ENCODE results near the gene KRT10. TPM values are rescaled to one million over a fixed set of nuclear protein-coding genes. Genes with fewer than 3 reads are reported as not detected.
A peak's percentile ranks its signal among the peaks of the same experiment; 100 is the strongest.

Gene KRT10
- total RNA-seq, 4 donors from 2014 or later, result 8.0 to 13.4 (median 11.3) TPM

DNA sequence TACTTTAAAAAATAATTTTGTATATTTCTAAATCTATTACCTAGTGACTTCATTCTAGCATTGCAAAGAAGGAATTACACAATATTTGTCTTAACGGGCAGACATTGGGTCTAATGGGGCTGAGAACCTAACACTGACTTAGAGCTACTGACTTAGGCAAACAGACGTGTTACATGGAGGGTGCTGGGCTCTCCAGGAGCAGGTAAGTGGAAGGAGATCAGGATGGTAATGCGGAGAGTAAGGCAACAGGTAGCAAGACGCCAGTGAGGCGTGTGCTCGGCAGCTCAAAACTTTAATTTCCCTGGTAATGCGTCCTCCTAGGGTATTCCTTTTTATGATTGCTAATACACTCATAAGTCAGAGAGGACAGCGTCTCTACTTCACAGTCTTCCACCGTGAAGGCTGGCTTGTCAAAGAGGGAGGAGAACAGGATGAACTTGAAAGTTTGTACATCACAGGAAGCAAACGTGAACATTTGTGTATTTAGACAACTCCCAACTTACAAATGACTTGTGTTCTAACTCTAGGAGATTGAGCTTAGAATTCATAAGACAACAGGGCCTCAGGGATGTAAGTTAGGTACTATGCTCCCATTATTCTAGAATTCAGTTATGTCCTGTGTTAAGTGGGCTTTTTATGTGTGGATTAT is 27.3 kb downstream of the KRT10 start:
- Histone ChIP-seq H3K4me1 (peaks cover 0 to 20% (median 3%) of the 10 kb centered on the region in 4 donors), H3K4me3 (no peak overlapping the region), H3K27ac (no peak overlapping the region), H3K9me3 (no peaks in the 10 kb centered on the region), H3K27me3 (peaks cover 0 to 28% of the 10 kb centered on the region in 2 donors), H3K36me3 (no peaks in the 10 kb centered on the region)
- WGBS, 2 donors, result 77% methylated on average over 10 of the region's 10 CpGs
- DNase-seq (ENCODE audit: low spot score in 2 of 2), result no peak
- no peak for TF ChIP-seq EP300 (IDR thresholded peaks at IDR 0.05)
- no peak for TF ChIP-seq CTCF (IDR thresholded peaks at IDR 0.05)
- no peak for TF ChIP-seq POLR2A (IDR thresholded peaks at IDR 0.05)

DNA sequence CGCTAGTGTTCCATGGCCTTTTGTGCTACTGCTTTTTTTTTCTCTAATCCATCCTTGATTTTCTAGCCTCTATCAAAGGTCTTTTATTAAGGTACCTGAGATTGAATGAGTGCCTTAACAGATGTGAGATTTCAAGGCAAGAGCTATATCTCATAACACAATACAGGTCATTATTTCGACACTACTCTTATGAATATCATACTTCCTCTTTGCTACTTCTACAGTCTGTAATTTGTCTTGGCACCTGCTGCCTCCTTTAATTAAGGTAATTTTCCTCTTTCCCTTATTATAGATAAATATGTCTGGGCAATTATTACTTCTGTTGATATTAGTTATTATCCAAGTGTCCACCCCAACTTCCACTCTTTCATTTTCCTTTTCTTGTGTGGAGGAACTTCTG is 27.9 kb downstream of the KRT10 start:
- 92 to 93% methylated on average over 2 of the region's 2 CpGs for WGBS, 2 donors
- Histone ChIP-seq H3K9me3 (no peaks in the 10 kb centered on the region), H3K4me1 (peaks cover 0 to 25% (median 3%) of the 10 kb centered on the region in 4 donors), H3K27me3 (peaks cover 0 to 21% of the 10 kb centered on the region in 2 donors), H3K27ac (no peak overlapping the region), H3K36me3 (no peaks in the 10 kb centered on the region), H3K4me3 (no peak overlapping the region)
- TF ChIP-seq POLR2A (IDR thresholded peaks at IDR 0.05) (no peak), CTCF (IDR thresholded peaks at IDR 0.05) (no peak), EP300 (IDR thresholded peaks at IDR 0.05) (no peak)
- no peak for DNase-seq (ENCODE audit: low spot score in 2 of 2)

- TF ChIP-seq EP300 (IDR thresholded peaks at IDR 0.05) (no peak), POLR2A (IDR thresholded peaks at IDR 0.05) (no peak), CTCF (IDR thresholded peaks at IDR 0.05) (no peak)
- Histone ChIP-seq H3K9me3 (no peaks in the 10 kb centered on the region), H3K4me3 (no peak overlapping the region), H3K27me3 (peaks cover 0 to 17% of the 10 kb centered on the region in 2 donors), H3K4me1 (peaks cover 0 to 32% (median 3%) of the 10 kb centered on the region in 4 donors), H3K27ac (no peak overlapping the region), H3K36me3 (no peaks in the 10 kb centered on the region)
- DNase-seq (ENCODE audit: low spot score in 2 of 2), result no peak
- WGBS, 2 donors, result 53 to 66% methylated on average over 10 of the region's 10 CpGs
Observed at GRCh38 chr17:40793832-40794231, 28.6 kb downstream of the KRT10 start.

GRCh38 chr17:40791787-40792436 is 30.5 kb downstream of the KRT10 start:
- Histone ChIP-seq H3K4me3 (no peak overlapping the region), H3K4me1 (peaks cover 0 to 37% (median 3%) of the 10 kb centered on the region in 4 donors), H3K9me3 (no peaks in the 10 kb centered on the region), H3K36me3 (no peaks in the 10 kb centered on the region), H3K27ac (peak overlapping the region in 3 of 4 donors; percentile 37 to 79 (median 61)), H3K27me3 (peaks cover 0 to 7% of the 10 kb centered on the region in 2 donors)
- TF ChIP-seq CTCF (IDR thresholded peaks at IDR 0.05), result peak; percentile 47 to 82 (median 67)
- TF ChIP-seq EP300 (IDR thresholded peaks at IDR 0.05), result peak in 1 of 2 donors; percentile 46
- TF ChIP-seq POLR2A (IDR thresholded peaks at IDR 0.05), result no peak
- 19% methylated on average over 6 of the region's 6 CpGs for WGBS, 2 donors
- DNase-seq (ENCODE audit: low spot score in 2 of 2), result peak in 1 of 2 donors; percentile 21

- no peaks in the 10 kb centered on the region for H3K36me3 ChIP-seq
- H3K4me1 ChIP-seq, result peaks cover 0 to 37% (median 3%) of the 10 kb centered on the region in 4 donors
- DNase-seq (ENCODE audit: low spot score in 2 of 2), result peak in 1 of 2 donors; percentile 26
- H3K4me3 ChIP-seq, result no peak overlapping the region
- TF ChIP-seq EP300 (IDR thresholded peaks at IDR 0.05) (peak; percentile 43 to 60), POLR2A (IDR thresholded peaks at IDR 0.05) (no peak), CTCF (IDR thresholded peaks at IDR 0.05) (no peak)
- peak overlapping the region in 3 of 4 donors; percentile 37 to 79 (median 61) for H3K27ac ChIP-seq
- peaks cover 0 to 2% of the 10 kb centered on the region in 2 donors for H3K27me3 ChIP-seq
- 14 to 30% methylated on average over 1 of the region's 1 CpG for WGBS, 2 donors
- H3K9me3 ChIP-seq, result no peaks in the 10 kb centered on the region
Observed at GRCh38 chr17:40791111-40791510, 31.3 kb downstream of the KRT10 start.
